ENCODE data around the gene ARGFX. TPM values are rescaled to one million over a fixed set of nuclear protein-coding genes. Genes with fewer than 3 reads are reported as not detected.

Gene ARGFX
- total RNA-seq = not detected

GRCh38 chr3:121567649-121568048 is at the start of gene ARGFX:
Gene ARGFX (plus strand): TSS chr3:121567949. CDS start chr3:121570714, 2,765 bp downstream.
- WGBS = 92% methylated on average over 5 of the region's 5 CpGs
- H3K27ac ChIP-seq (replicated peaks in 1 of 4) = no peak within 1 kb of the TSS
- no peak for DNase-seq (ENCODE audit: extremely low spot score)
- no peak within 1 kb of the TSS for H3K4me3 ChIP-seq
- no peaks in the 10 kb centered on the region for H3K4me1 ChIP-seq
- no peaks in the 10 kb centered on the region for H3K36me3 ChIP-seq
- H3K9me3 ChIP-seq = no peaks in the 10 kb centered on the region
- no peaks in the 10 kb centered on the region for H3K27me3 ChIP-seq
- intact Hi-C loops (cut with DNase I) = no loop called here
- TF ChIP-seq EP300 (IDR thresholded peaks at IDR 0.05) = no peak
- no peak for TF ChIP-seq POLR2A (IDR thresholded peaks at IDR 0.05; ENCODE audit: low read depth)
- no peak for TF ChIP-seq CTCF (IDR thresholded peaks at IDR 0.05)
- TF ChIP-seq POLR2AphosphoS5 (IDR thresholded peaks at IDR 0.05) = no peak

- TF ChIP-seq POLR2AphosphoS5 (IDR thresholded peaks at IDR 0.05) = no peak
- TF ChIP-seq POLR2A (IDR thresholded peaks at IDR 0.05; ENCODE audit: low read depth) = no peak
- no peak for TF ChIP-seq EP300 (IDR thresholded peaks at IDR 0.05)
- no peak overlapping the region for H3K4me3 ChIP-seq
- intact Hi-C loops (cut with DNase I) = no loop called here
- no peaks in the 10 kb centered on the region for H3K4me1 ChIP-seq
- peaks cover 0 to 19% (median 7%) of the 10 kb centered on the region in 4 donors for H3K9me3 ChIP-seq
- DNase-seq (ENCODE audit: extremely low spot score) = no peak
- 90% methylated on average over 5 of the region's 5 CpGs for WGBS
- H3K36me3 ChIP-seq = no peaks in the 10 kb centered on the region
- no peaks in the 10 kb centered on the region for H3K27me3 ChIP-seq
- H3K27ac ChIP-seq (replicated peaks in 1 of 4) = no peak overlapping the region
Observed at GRCh38 chr3:121517953-121518655, 49.6 kb upstream of the ARGFX start.

- Histone ChIP-seq H3K27ac (replicated peaks in 1 of 4) (no peak overlapping the region), H3K9me3 (peaks cover 0 to 9% (median 4%) of the 10 kb centered on the region in 4 donors), H3K27me3 (no peaks in the 10 kb centered on the region), H3K4me3 (no peak overlapping the region), H3K4me1 (no peaks in the 10 kb centered on the region), H3K36me3 (no peaks in the 10 kb centered on the region)
- DNase-seq (ENCODE audit: extremely low spot score) = no peak
- no peak for TF ChIP-seq POLR2A (IDR thresholded peaks at IDR 0.05; ENCODE audit: low read depth)
- TF ChIP-seq CTCF (IDR thresholded peaks at IDR 0.05) = no peak
- TF ChIP-seq POLR2AphosphoS5 (IDR thresholded peaks at IDR 0.05) = no peak
- no peak for TF ChIP-seq EP300 (IDR thresholded peaks at IDR 0.05)
- intact Hi-C loops (cut with DNase I) = no loop called here
- WGBS = 100% methylated on average over 3 of the region's 3 CpGs
Observed at GRCh38 chr3:121520510-121520909, 47.2 kb upstream of the ARGFX start.

GRCh38 chr3:121529308-121529707 is 38.4 kb upstream of the ARGFX start:
- intact Hi-C loops (cut with DNase I) = no loop called here
- Histone ChIP-seq H3K27me3 (no peaks in the 10 kb centered on the region), H3K4me1 (no peaks in the 10 kb centered on the region)

GRCh38 chr3:121531269-121531668 is 36.5 kb upstream of the ARGFX start:
- Histone ChIP-seq H3K27ac (replicated peaks in 1 of 4) (no peak overlapping the region), H3K36me3 (no peaks in the 10 kb centered on the region), H3K4me1 (no peaks in the 10 kb centered on the region), H3K4me3 (no peak overlapping the region), H3K9me3 (no peaks in the 10 kb centered on the region), H3K27me3 (no peaks in the 10 kb centered on the region)
- intact Hi-C loops (cut with DNase I) = no loop called here
- no peak for DNase-seq (ENCODE audit: extremely low spot score)
- TF ChIP-seq EP300 (IDR thresholded peaks at IDR 0.05) (no peak), POLR2A (IDR thresholded peaks at IDR 0.05; ENCODE audit: low read depth) (no peak), POLR2AphosphoS5 (IDR thresholded peaks at IDR 0.05) (no peak), CTCF (IDR thresholded peaks at IDR 0.05) (no peak)

More at GRCh38 chr3:121529308-121529707, 38.4 kb upstream of the ARGFX start:
- DNase-seq (ENCODE audit: extremely low spot score) = no peak
- no peaks in the 10 kb centered on the region for H3K9me3 ChIP-seq
- H3K36me3 ChIP-seq = no peaks in the 10 kb centered on the region
- no peak overlapping the region for H3K27ac ChIP-seq (replicated peaks in 1 of 4)
- 75% methylated on average over 3 of the region's 3 CpGs for whole genome bisulfite sequencing
- H3K4me3 ChIP-seq = no peak overlapping the region
- TF ChIP-seq POLR2AphosphoS5 (IDR thresholded peaks at IDR 0.05) (no peak), EP300 (IDR thresholded peaks at IDR 0.05) (no peak), CTCF (IDR thresholded peaks at IDR 0.05) (peak in 1 of 3 experiments; percentile 8), POLR2A (IDR thresholded peaks at IDR 0.05; ENCODE audit: low read depth) (no peak)

Measured in esophagus muscularis mucosa (tissue), 4 donors.